Stimulated activated CD8-positive, alpha-beta memory T cell treated with anti-CD3 and anti-CD28 coated beads, Interleukin-2, amount 100 ng/mL, for 1 hour (primary cell): ENCODE measurements around the gene HTRA1.

Source experiments
- DNase-seq, 2 donors: peaks; one replicate each; pipeline ENCODE4 v3.0.0-alpha.2; 2020; ENCODE audit warnings: low read depth in 2 of 2

The HTRA1 gene

GRCh38 chr10:122473116-122473515 lies 11.8 kb downstream of the HTRA1 start:
- no peak for DNase-seq

DNA sequence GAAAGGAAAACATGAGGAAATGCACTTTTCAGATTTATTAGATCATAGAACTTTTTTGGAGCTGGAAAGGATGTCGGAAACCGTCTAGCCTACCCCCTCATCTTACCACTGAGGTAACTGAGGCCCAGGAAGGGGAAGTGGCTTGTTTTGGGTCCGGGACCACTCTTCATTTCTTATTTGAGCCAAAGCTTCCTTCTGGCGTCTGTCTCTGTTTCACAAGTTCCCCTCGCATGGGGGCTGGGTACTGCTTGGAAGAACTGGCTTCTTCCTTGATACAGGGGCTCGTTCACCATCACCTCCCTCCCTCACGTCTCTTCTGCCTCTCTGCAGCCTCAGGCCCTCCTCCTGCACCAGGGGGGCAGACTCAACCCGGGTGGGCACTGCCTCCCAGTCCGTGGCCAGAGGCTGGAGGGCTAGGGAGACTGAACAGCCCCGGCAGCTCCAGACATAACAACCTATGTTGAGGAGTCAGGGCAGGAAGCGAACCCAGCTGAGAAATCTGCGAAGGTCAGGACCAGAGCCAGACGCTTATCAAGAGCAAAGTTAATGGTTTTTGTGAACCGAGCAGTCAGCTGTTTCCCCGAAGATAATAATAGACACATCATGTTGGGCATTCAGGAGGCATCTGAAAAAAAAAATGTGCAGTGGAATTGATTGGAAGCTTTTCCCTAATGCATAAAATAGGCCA lies 12.9 kb downstream of the HTRA1 start:
- DNase-seq = no peak

DNA sequence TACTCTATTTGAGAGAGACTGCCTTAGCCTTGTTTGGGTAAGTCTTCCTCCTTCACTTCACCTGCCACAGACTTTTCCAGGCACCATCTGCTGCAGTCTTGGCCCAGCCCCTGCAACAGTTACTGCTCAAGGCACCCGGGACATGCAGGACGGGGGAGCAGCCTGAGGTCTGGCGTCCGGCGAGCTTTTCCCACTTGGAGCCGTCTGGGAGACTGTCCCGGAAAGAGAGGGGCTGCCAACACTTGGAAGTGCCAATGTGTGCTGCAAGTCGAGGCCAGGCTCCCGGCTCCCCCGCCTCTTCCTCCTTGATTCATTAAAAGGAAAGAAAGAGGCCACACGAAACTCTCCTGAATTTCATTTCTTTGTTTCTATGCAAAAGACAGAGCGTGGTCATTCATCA lies 13.7 kb downstream of the HTRA1 start:
- DNase-seq = no peak

DNA sequence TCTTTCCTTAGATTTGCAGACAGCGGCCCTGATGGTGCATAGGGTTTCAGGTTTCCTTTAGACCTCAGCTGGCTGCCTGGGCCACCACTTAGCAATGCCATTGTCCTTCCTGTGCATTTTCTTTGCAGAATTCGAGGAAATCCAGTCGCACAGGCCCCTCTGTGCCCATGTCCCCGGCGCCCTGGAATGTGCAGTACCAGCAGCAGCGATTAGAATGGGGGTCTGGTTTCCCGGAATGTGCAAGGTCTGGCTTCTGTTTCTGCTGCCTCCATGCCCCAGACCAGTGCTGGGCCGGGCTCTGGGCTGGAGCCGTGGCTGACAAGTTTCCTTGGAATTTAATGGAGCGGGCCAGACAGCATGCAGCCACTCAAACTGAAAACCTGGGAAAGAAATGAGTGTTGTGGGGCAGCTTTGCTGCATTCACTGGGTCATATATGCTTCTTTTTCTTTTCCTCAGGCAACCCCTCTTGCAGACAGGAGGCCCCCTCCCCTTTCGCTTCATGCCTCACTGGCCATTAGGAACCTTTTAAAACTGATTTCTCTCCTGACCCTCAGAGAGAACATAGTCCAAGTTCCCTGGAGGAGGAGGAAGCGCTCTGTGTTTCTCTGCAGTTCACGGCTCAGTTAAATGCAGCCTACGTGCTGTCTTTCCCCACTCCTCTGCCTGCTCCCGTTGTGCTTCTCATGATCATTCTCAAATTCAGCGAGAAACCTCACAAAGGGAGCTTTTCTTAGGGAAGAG lies 14.4 kb downstream of the HTRA1 start:
- DNase-seq = no peak

DNA sequence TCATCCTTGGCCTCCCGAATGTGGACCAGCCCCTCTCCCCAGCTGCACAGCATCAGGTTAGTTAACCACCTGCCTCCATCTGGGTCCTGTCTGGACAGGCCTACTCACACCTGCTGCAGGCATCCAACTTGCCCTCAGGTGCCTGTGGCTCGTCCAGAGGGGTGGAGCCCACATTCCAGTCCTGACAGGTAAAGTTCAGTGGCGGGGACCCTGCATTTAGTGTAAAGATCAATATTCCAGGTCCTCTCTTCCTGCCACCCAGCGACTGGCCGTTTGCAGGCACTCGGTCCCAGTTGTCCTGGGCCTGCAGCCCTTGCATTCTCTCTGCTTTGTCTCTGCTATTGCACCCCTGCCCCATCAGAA lies 15.0 kb downstream of the HTRA1 start:
- no peak for DNase-seq

DNA sequence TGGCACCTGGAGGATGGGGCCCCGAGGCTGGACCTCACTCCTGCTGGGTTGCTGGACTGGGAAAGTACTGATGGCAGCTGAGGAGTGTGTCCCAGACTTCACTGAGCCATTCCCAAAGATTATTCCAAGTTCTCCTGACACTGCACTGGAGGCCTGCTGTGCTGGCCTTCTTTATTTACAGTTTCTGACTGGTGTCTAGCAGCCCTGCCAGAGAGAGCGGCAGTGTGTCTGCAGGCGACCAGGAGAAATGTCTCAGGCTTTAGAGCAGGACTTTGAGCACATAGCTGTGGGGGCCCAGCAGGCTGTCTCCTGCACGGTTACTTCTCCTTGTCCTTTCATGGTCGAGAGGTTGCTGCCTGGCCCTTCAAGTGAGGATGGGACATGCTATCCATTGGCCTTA lies 16.1 kb downstream of the HTRA1 start:
- DNase-seq = no peak

GRCh38 chr10:122478971-122479370 lies 17.6 kb downstream of the HTRA1 start:
- no peak for DNase-seq

GRCh38 chr10:122480146-122480833 lies 18.9 kb downstream of the HTRA1 start:
- DNase-seq = no peak

GRCh38 chr10:122481296-122482056 lies 20.1 kb downstream of the HTRA1 start:
- DNase-seq = no peak

DNA sequence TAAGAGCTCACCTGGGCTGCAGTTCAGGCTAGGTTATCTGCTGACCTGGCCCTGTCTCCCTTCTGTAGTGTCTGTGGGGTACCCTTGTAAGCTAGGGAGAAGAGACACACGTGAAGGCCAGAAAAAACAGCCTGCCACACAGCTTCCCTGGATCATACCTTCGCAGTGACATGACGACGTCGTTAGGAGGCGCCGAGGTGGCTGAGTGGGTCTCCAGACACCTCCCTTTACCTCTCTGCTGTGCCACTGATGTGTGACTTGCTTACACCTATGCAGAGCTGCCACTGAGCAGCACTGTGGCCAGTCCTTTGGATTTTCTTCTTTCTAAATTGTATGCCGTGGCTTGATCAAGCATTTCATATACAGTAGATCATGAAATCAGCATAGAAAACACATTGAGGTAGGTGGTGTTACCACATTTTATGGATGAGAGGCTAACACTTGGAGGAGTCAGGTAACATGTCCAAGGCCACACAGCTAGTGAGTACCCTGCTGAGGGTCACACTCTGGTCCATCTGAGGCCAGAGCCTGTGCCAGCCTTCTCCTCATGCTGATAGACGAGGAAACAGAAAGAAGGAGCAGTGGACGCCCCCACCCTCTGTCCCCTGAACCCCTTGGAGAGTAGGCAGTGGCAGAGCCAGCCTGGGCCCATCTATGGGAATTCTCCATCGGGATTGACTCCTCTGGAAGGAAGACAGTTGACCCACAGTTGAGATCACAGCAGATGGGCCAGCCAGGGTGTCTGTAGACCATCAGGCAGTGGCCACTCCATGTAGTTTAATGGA lies 23.1 kb downstream of the HTRA1 start:
- DNase-seq = no peak

GRCh38 chr10:122485670-122486069 lies 24.3 kb downstream of the HTRA1 start:
- no peak for DNase-seq

DNA sequence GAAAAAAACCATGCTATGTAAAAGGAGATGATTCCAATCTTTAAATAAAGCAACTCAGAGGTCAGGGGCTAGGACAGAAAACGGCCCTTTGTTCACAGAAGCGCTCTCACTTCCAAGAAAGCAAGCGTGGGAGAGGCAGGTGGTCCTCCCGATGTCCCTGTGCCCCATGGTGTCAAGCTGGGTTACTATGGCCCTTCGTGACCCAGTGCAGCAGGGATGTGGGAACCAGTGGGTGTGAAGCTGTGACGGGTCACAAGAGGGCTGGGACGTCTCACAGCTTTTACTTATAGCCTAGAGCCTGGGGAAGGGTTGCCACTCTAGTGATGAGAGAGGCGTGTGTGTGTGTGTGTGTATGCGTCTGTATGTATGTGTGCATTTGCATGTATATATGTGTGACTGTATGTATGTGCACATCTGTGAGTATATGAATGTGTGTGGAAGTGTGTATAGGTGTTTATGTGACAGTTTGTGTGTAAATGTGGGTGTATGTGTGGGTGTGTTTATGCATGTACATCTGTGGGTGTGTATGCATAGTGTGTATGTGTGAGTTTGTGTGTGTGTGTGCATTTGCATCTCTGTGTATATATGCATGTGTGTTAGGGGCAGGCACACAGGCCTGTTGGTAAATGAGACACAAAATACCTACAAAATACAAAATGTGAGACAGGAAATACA lies 25.2 kb downstream of the HTRA1 start:
- DNase-seq = no peak

- DNase-seq = no peak
Observed at GRCh38 chr10:122487174-122487765, 25.9 kb downstream of the HTRA1 start.

- no peak for DNase-seq
Observed at GRCh38 chr10:122490268-122490667, 28.9 kb downstream of the HTRA1 start.

- no peak for DNase-seq
Observed at GRCh38 chr10:122490786-122491680, 29.7 kb downstream of the HTRA1 start.

DNA sequence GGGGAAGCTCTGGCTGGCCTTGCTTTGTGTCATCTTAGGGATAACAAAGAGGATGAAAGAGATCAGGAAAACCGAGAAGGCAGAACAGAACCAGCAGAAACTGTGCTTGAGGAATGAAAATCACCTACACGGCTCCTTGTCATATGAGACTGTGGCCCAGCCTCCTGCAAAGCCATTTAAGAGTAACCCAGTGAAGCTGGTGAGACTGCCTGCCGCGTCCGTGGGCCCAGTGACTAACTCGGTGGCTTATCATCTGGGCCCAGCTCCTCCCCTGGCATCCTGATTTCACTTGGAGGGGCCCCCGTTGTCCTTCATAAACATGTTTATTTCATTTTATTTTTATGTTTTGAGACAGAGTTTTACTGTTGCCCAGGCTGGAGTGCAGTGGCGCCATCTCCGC lies 30.7 kb downstream of the HTRA1 start:
- DNase-seq = no peak

DNA sequence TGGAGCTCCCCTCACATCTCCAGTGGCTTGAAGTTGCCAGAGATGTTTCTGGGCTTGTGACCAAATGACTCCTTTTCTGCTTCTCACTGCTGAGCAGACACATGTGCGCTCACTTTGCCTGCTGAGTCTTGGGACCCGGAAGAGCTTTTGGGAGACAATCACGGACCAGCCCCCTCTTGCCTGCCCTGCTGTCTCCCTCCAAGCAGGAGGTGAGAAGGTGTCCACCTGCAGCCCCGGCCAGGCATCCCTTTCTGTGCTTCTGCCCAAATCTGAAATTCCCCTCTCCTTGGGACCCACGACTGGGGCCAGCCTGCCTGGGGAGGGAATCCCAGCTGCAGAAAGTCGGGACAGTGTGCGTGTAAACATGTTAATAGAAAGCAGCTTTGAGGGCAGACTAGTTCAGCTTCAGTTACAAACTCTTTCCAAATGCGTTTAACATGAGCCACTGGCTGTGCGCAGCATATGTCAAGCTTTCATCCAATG lies 31.7 kb downstream of the HTRA1 start:
- DNase-seq = no peak

DNA sequence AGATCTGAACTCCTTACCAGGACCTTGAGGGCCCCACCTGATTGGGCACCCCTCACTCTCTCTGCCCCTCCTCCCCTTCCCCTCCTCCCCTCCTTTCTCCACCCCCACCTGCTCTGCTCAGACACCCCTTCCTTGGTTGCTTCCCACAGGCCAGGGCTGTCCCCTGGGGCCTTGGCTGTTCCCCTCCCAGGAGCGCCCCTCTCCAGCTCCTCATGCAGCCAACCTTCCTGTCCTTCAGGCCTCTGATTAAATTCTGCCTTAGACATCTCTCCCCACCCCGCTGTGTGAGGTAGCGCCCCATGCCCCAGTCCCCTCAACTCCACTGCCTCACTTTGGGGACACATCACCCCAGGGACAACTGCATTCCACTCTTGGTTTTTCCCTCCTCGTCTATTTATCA lies 32.4 kb downstream of the HTRA1 start:
- DNase-seq = no peak

DNA sequence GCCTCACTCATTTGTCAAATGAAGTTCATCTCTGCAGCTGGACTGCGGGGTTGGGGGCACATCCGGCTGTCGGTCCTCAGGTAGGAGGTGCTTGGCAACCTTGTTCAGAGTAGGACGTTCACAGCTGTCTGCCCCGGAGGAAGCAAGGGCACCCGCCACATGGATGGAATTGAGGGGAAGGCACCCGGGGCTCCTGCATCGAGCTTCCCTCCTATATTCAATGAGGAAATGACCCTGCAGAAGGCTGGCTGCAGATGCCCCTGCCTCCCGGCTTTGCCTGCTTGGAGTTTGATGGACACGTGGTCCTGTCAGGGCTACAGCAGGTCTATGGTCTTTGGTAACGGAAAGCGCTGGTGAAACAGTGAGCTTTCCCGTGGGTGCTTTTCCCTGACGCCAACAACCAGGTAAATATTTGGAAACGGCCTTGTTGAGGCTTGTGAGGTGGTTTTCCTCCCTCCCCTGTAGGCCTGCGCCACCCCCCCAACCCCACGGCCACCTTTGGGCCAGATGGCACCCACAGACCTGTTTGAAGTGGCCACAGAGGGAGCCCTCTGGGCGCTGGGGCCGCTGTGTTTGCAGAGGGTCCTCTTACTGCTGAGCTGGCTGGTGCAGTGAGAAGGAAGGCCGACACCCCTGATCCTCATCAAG lies 32.9 kb downstream of the HTRA1 start:
- DNase-seq = no peak
